HG03097 (cell line): ENCODE measurements around the gene TSPOAP1.

Experiments used
- ATAC-seq: cut with Tn5 transposase; IDR thresholded peaks from one replicate; pipeline ENCODE4 v1.9.1; 2021; ENCODE audit not compliant: unreplicated experiment, low FRiP score

Gene TSPOAP1

GRCh38 chr17:58307468-58308172 is 21.0 kb downstream of the TSPOAP1 start:
- no peak for ATAC-seq

- ATAC-seq: no peak
Observed at GRCh38 chr17:58306131-58306951, 22.3 kb downstream of the TSPOAP1 start.

GRCh38 chr17:58305626-58306025 is 23.0 kb downstream of the TSPOAP1 start:
- no peak for ATAC-seq

GRCh38 chr17:58304750-58305486 is 23.7 kb downstream of the TSPOAP1 start:
- no peak for ATAC-seq

- ATAC-seq: no peak
Observed at GRCh38 chr17:58303971-58304749, 24.4 kb downstream of the TSPOAP1 start.

GRCh38 chr17:58302919-58303585 is 25.5 kb downstream of the TSPOAP1 start:
- no peak for ATAC-seq

- no peak for ATAC-seq
Observed at GRCh38 chr17:58302171-58302918, 26.2 kb downstream of the TSPOAP1 start.

GRCh38 chr17:58301504-58302150 is 27.0 kb downstream of the TSPOAP1 start:
- ATAC-seq: no peak

GRCh38 chr17:58300336-58300735 is 28.3 kb downstream of the TSPOAP1 start:
- ATAC-seq: no peak

- no peak for ATAC-seq
Observed at GRCh38 chr17:58294034-58294433, 34.6 kb downstream of the TSPOAP1 start.

GRCh38 chr17:58291246-58291645 is 37.3 kb downstream of the TSPOAP1 start:
- ATAC-seq: no peak

GRCh38 chr17:58289869-58290268 is 38.7 kb downstream of the TSPOAP1 start:
- ATAC-seq: no peak

GRCh38 chr17:58285422-58285810 is 43.2 kb downstream of the TSPOAP1 start:
- ATAC-seq: no peak

GRCh38 chr17:58284613-58285421 is 43.8 kb downstream of the TSPOAP1 start:
- ATAC-seq: no peak

- no peak for ATAC-seq
Observed at GRCh38 chr17:58283674-58284612, 44.7 kb downstream of the TSPOAP1 start.

GRCh38 chr17:58282442-58282841 is 46.2 kb downstream of the TSPOAP1 start:
- no peak for ATAC-seq

- ATAC-seq: no peak
Observed at GRCh38 chr17:58281511-58282011, 47.0 kb downstream of the TSPOAP1 start.
